ENCODE data around the gene MIF4GD. TPM values are rescaled to one million over a fixed set of nuclear protein-coding genes. Genes with fewer than 3 reads are reported as not detected.

Gene MIF4GD
- total RNA-seq, result 14.2 and 37.6 TPM in 2 replicates

GRCh38 chr17:75270966-75271232, at the start of gene MIF4GD:
TSS of gene MIF4GD (minus strand) at chr17:75271231. CDS start at chr17:75270195, 1,036 bp downstream.

GRCh38 chr17:75289115-75289831, 18.2 kb upstream of the MIF4GD start, which contains the start of gene SLC25A19:
TSS of gene SLC25A19 (minus strand) at chr17:75289433. CDS start at chr17:75286764, 2,669 bp downstream.

GRCh38 chr17:75261336-75262111, 9.5 kb downstream of the MIF4GD start, which contains the start of the genes GGA3 and MRPS7:
TSS of gene GGA3 (minus strand) at chr17:75261606. CDS start at chr17:75261587, 19 bp downstream.
TSS of gene MRPS7 (plus strand) at chr17:75261879. CDS start at chr17:75261901, 22 bp downstream.

Other genes with a start within 250 kb of the MIF4GD start
- gene ATP5PD, start 224.3 kb downstream of the MIF4GD start, total RNA-seq, result 159 and 181 TPM in 2 replicates
- gene KCTD2, start 224.0 kb downstream of the MIF4GD start, total RNA-seq, result 8.5 and 13.8 TPM in 2 replicates
- 19.1 and 20.5 TPM in 2 replicates for gene SLC16A5, start 183.3 kb downstream of the MIF4GD start, total RNA-seq
- gene ARMC7, start 161.3 kb downstream of the MIF4GD start, total RNA-seq, result 2.7 and 4.3 TPM in 2 replicates
- gene NT5C, start 139.5 kb downstream of the MIF4GD start, total RNA-seq, result 14.8 and 56.7 TPM in 2 replicates
- 159 and 172 TPM in 2 replicates for gene JPT1, start 116.7 kb downstream of the MIF4GD start, total RNA-seq
- 56.1 and 60.5 TPM in 2 replicates for gene SUMO2, start 88.3 kb downstream of the MIF4GD start, total RNA-seq
- gene NUP85, start 65.6 kb downstream of the MIF4GD start, total RNA-seq, result 14.4 and 25.3 TPM in 2 replicates
- 12.6 and 33.7 TPM in 2 replicates for gene GGA3, start 9.6 kb downstream of the MIF4GD start, total RNA-seq
- 51.7 and 77.2 TPM in 2 replicates for gene MRPS7, start 9.4 kb downstream of the MIF4GD start, total RNA-seq
- 10.4 and 18.8 TPM in 2 replicates for gene SLC25A19, start 18.2 kb upstream of the MIF4GD start, total RNA-seq
- gene GRB2, start 134.4 kb upstream of the MIF4GD start, total RNA-seq, result 95.1 and 108 TPM in 2 replicates
- gene TMEM94, start 185.4 kb upstream of the MIF4GD start, total RNA-seq, result 12.0 and 37.5 TPM in 2 replicates
- gene CASKIN2, start 244.3 kb upstream of the MIF4GD start, total RNA-seq, result 3.8 and 10.3 TPM in 2 replicates
- gene TSEN54, start 245.3 kb upstream of the MIF4GD start, total RNA-seq, result 16.5 and 26.7 TPM in 2 replicates

All from nasal cavity respiratory epithelium epithelial cell of viscerocranial mucosa (primary cell).